ENCODE measurements around the gene TMEM30B. TPM values are rescaled to one million over a fixed set of nuclear protein-coding genes. Genes with fewer than 3 reads are reported as not detected.
"Not testable (repeated sequence)": the region's sequence is repeated elsewhere in the genome, so short reads cannot be mapped to it uniquely, and the experiment has no call there.

Gene TMEM30B
- total and polyA plus RNA-seq, 4 experiments from 2014 or later: 2.9 to 5.4 (median 4.1) TPM

GRCh38 chr14:61320806-61321384 is 39.8 kb upstream of the TMEM30B start:
- Mint-ChIP-seq H3K4me1 (peaks cover 13 to 34% (median 17%) of the 10 kb centered on the region in 4 donors), H3K4me3 (peak overlapping the region in 5 of 8 donors; percentile 76 to 83 (median 77)), H3K27ac (peak overlapping the region in 5 of 7 donors; percentile 48 to 89 (median 84)), H3K9me3 (peaks cover 0 to 4% (median 0%) of the 10 kb centered on the region in 8 donors), H3K36me3 (peaks cover 23 to 36% of the 10 kb centered on the region in 2 donors), H3K27me3 (no peaks in the 10 kb centered on the region)
- POLR2A ChIA-PET (ENCODE audit: partially characterized antibody): interaction anchor here (0.7 to 11.7 kb wide), 29 partner anchors 18 to 385 kb away, joined by 3 to 578 read pairs (median 5); partner anchors contain the start of gene TMEM30B
- intact Hi-C loops (cut with micrococcal nuclease): loop anchor here (1.0 to 5.0 kb wide), 4 partner anchors 24 to 135 kb away; no protein-coding TSS in a partner anchor
- no peaks in the 10 kb centered on the region for H3K9me3 ChIP-seq (ENCODE audit: control insufficient read depth in 1 of 2, low read length in 2 of 2)
- peak in 2 of 5 donors; percentile 12 to 39 for DNase-seq
- no peaks in the 10 kb centered on the region for H3K36me3 ChIP-seq (ENCODE audit: insufficient read depth, low read length)
- no peaks in the 10 kb centered on the region for H3K27me3 ChIP-seq (ENCODE audit: insufficient read depth, low read length)
- CTCF ChIA-PET (ENCODE audit: partially characterized antibody): interaction anchor here (1.0 to 6.0 kb wide), 12 partner anchors 14 to 134 kb away, joined by 3 to 84 read pairs (median 8); no protein-coding TSS in a partner anchor
- H3K27ac ChIP-seq (ENCODE audit: low read depth, low read length): peak overlapping the region; percentile 89
- peak overlapping the region in 1 of 2 donors; percentile 95 for H3K4me3 ChIP-seq (ENCODE audit: low read length in 2 of 2)
- H3K4me1 ChIP-seq (ENCODE audit: insufficient read depth, low read length): peaks cover 20% of the 10 kb centered on the region

GRCh38 chr14:61320170-61320569 is 39.0 kb upstream of the TMEM30B start:
- H3K9me3 Mint-ChIP-seq; H3K9me3 ChIP-seq (ENCODE audit: control insufficient read depth in 1 of 2, low read length in 2 of 2); H3K27ac Mint-ChIP-seq; H3K4me3 Mint-ChIP-seq; H3K27me3 ChIP-seq (ENCODE audit: insufficient read depth, low read length); H3K27me3 Mint-ChIP-seq; DNase-seq; H3K27ac ChIP-seq (ENCODE audit: low read depth, low read length); H3K36me3 ChIP-seq (ENCODE audit: insufficient read depth, low read length); H3K4me3 ChIP-seq (ENCODE audit: low read length in 2 of 2): not testable (repeated sequence)
- peaks cover 7 to 27% (median 11%) of the 10 kb centered on the region in 4 donors for H3K4me1 Mint-ChIP-seq
- peaks cover 19 to 29% of the 10 kb centered on the region in 2 donors for H3K36me3 Mint-ChIP-seq
- H3K4me1 ChIP-seq (ENCODE audit: insufficient read depth, low read length): peaks cover 13% of the 10 kb centered on the region
- ChIA-PET CTCF (ENCODE audit: partially characterized antibody) (interaction anchor here (0.8 to 6.0 kb wide), 4 partner anchors 14 to 137 kb away, joined by 3 to 84 read pairs (median 4); no protein-coding TSS in a partner anchor), POLR2A (ENCODE audit: partially characterized antibody) (interaction anchor here (1.3 to 11.7 kb wide), 6 partner anchors 19 to 386 kb away, joined by 3 to 578 read pairs (median 18); partner anchors contain the start of gene TMEM30B)
- intact Hi-C loops (cut with micrococcal nuclease): loop anchor here (2.0 to 5.0 kb wide), 2 partner anchors 23 to 82 kb away; no protein-coding TSS in a partner anchor

- POLR2A ChIA-PET (ENCODE audit: partially characterized antibody): interaction anchor here (1.3 to 11.7 kb wide), 3 partner anchors 20 to 80 kb away, joined by 3 to 578 read pairs (median 30); no protein-coding TSS in a partner anchor
- H3K27ac Mint-ChIP-seq: no peak overlapping the region
- Histone ChIP-seq H3K9me3 (ENCODE audit: control insufficient read depth in 1 of 2, low read length in 2 of 2) (no peaks in the 10 kb centered on the region), H3K27ac (ENCODE audit: low read depth, low read length) (no peak overlapping the region), H3K4me3 (ENCODE audit: low read length in 2 of 2) (no peak overlapping the region), H3K4me1 (ENCODE audit: insufficient read depth, low read length) (peaks cover 8% of the 10 kb centered on the region), H3K36me3 (ENCODE audit: insufficient read depth, low read length) (no peaks in the 10 kb centered on the region), H3K27me3 (ENCODE audit: insufficient read depth, low read length) (no peaks in the 10 kb centered on the region)
- H3K9me3 Mint-ChIP-seq: peaks cover 0 to 3% (median 0%) of the 10 kb centered on the region in 8 donors
- intact Hi-C loops (cut with micrococcal nuclease): loop anchor here (2.0 to 5.0 kb wide), 2 partner anchors 23 to 83 kb away; no protein-coding TSS in a partner anchor
- no peaks in the 10 kb centered on the region for H3K27me3 Mint-ChIP-seq
- peaks cover 20 to 27% of the 10 kb centered on the region in 2 donors for H3K36me3 Mint-ChIP-seq
- no peak for DNase-seq
- CTCF ChIA-PET (ENCODE audit: partially characterized antibody): interaction anchor here (0.8 to 6.0 kb wide), 5 partner anchors 15 to 137 kb away, joined by 3 to 84 read pairs (median 5); partner anchors contain the start of gene TMEM30B
- H3K4me1 Mint-ChIP-seq: peaks cover 4 to 22% (median 7%) of the 10 kb centered on the region in 4 donors
- no peak overlapping the region for H3K4me3 Mint-ChIP-seq
Observed at GRCh38 chr14:61319706-61320105, 38.6 kb upstream of the TMEM30B start.

- Histone ChIP-seq H3K4me1 (ENCODE audit: insufficient read depth, low read length) (peaks cover 8% of the 10 kb centered on the region), H3K9me3 (ENCODE audit: control insufficient read depth in 1 of 2, low read length in 2 of 2) (no peaks in the 10 kb centered on the region), H3K36me3 (ENCODE audit: insufficient read depth, low read length) (no peaks in the 10 kb centered on the region), H3K4me3 (ENCODE audit: low read length in 2 of 2) (no peak overlapping the region), H3K27ac (ENCODE audit: low read depth, low read length) (no peak overlapping the region), H3K27me3 (ENCODE audit: insufficient read depth, low read length) (no peaks in the 10 kb centered on the region)
- POLR2A ChIA-PET (ENCODE audit: partially characterized antibody): interaction anchor here (1.3 to 11.7 kb wide), 4 partner anchors 20 to 133 kb away, joined by 3 to 578 read pairs (median 5); no protein-coding TSS in a partner anchor
- no peak for DNase-seq
- Mint-ChIP-seq H3K27ac (no peak overlapping the region), H3K4me3 (no peak overlapping the region), H3K4me1 (peaks cover 2 to 18% (median 4%) of the 10 kb centered on the region in 4 donors), H3K9me3 (peaks cover 0 to 9% (median 2%) of the 10 kb centered on the region in 8 donors), H3K36me3 (peaks cover 24 to 27% of the 10 kb centered on the region in 2 donors), H3K27me3 (no peaks in the 10 kb centered on the region)
- CTCF ChIA-PET (ENCODE audit: partially characterized antibody): interaction anchor here (0.8 to 6.0 kb wide), 7 partner anchors 16 to 443 kb away, joined by 3 to 84 read pairs (median 5); partner anchors contain the start of genes SNAPC1 and TMEM30B
- intact Hi-C loops (cut with micrococcal nuclease): no loop called here
Observed at GRCh38 chr14:61319086-61319485, 37.9 kb upstream of the TMEM30B start.

- H3K27me3 Mint-ChIP-seq: no peaks in the 10 kb centered on the region
- ChIA-PET CTCF (ENCODE audit: partially characterized antibody) (interaction anchor here (0.7 to 0.9 kb wide), 2 partner anchors 34 to 46 kb away, joined by 3 read pairs; no protein-coding TSS in a partner anchor), POLR2A (ENCODE audit: partially characterized antibody) (interaction anchor here (0.6 to 1.0 kb wide), 3 partner anchors 16 to 71 kb away, joined by 3 read pairs; no protein-coding TSS in a partner anchor)
- Histone ChIP-seq H3K9me3 (ENCODE audit: control insufficient read depth in 1 of 2, low read length in 2 of 2) (peaks cover 0 to 9% of the 10 kb centered on the region in 2 donors), H3K27ac (ENCODE audit: low read depth, low read length) (no peak overlapping the region), H3K4me1 (ENCODE audit: insufficient read depth, low read length) (no peaks in the 10 kb centered on the region), H3K27me3 (ENCODE audit: insufficient read depth, low read length) (no peaks in the 10 kb centered on the region), H3K36me3 (ENCODE audit: insufficient read depth, low read length) (no peaks in the 10 kb centered on the region), H3K4me3 (ENCODE audit: low read length in 2 of 2) (no peak overlapping the region)
- H3K36me3 Mint-ChIP-seq: peaks cover 15 to 32% of the 10 kb centered on the region in 2 donors
- no peak overlapping the region for H3K27ac Mint-ChIP-seq
- intact Hi-C loops (cut with micrococcal nuclease): no loop called here
- peaks cover 0 to 5% (median 3%) of the 10 kb centered on the region in 4 donors for H3K4me1 Mint-ChIP-seq
- no peak overlapping the region for H3K4me3 Mint-ChIP-seq
- no peak for DNase-seq
- peaks cover 0 to 39% (median 18%) of the 10 kb centered on the region in 8 donors for H3K9me3 Mint-ChIP-seq
Observed at GRCh38 chr14:61315313-61315712, 34.2 kb upstream of the TMEM30B start.

GRCh38 chr14:61308701-61309100 is 27.6 kb upstream of the TMEM30B start:
- Mint-ChIP-seq H3K27ac (peak overlapping the region in 1 of 7 donors; percentile 63), H3K9me3 (peaks cover 2 to 49% (median 34%) of the 10 kb centered on the region in 8 donors), H3K36me3 (peaks cover 37 to 47% of the 10 kb centered on the region in 2 donors), H3K4me1 (peaks cover 9 to 13% (median 11%) of the 10 kb centered on the region in 4 donors)
- peaks cover 0 to 11% of the 10 kb centered on the region in 2 donors for H3K9me3 ChIP-seq (ENCODE audit: control insufficient read depth in 1 of 2, low read length in 2 of 2)
- H3K4me3 Mint-ChIP-seq; H3K27me3 Mint-ChIP-seq; H3K4me3 ChIP-seq (ENCODE audit: low read length in 2 of 2); H3K27me3 ChIP-seq (ENCODE audit: insufficient read depth, low read length); H3K36me3 ChIP-seq (ENCODE audit: insufficient read depth, low read length); DNase-seq; H3K27ac ChIP-seq (ENCODE audit: low read depth, low read length); intact Hi-C loops (cut with micrococcal nuclease): not testable (repeated sequence)
- POLR2A ChIA-PET (ENCODE audit: partially characterized antibody): interaction anchor here (0.6 to 1.6 kb wide), 3 partner anchors 10 to 42 kb away, joined by 3 read pairs; partner anchors contain the start of gene TMEM30B
- H3K4me1 ChIP-seq (ENCODE audit: insufficient read depth, low read length): peaks cover 12% of the 10 kb centered on the region
- CTCF ChIA-PET (ENCODE audit: partially characterized antibody): interaction anchor here (1.5 kb wide), 1 partner anchor 16 kb away, joined by 7 read pairs; no protein-coding TSS in a partner anchor
